Dedifferentiated amniotic fluid mesenchymal stem cell (primary cell): ENCODE data around the gene AREG.

ENCODE experiments used
- DNase-seq: peaks from one replicate; pipeline ENCODE4 v3.0.0-alpha.2; 2016; ENCODE audit errors: extremely low spot score

The AREG gene

GRCh38 chr4:74431113-74431826 lies 13.7 kb upstream of the AREG start:
- no peak for DNase-seq

GRCh38 chr4:74433043-74433442 lies 11.9 kb upstream of the AREG start:
- no peak for DNase-seq

GRCh38 chr4:74433541-74434172 lies 11.3 kb upstream of the AREG start:
- DNase-seq = no peak

- DNase-seq = no peak
Observed at GRCh38 chr4:74435296-74435695, 9.6 kb upstream of the AREG start.

GRCh38 chr4:74437866-74438265 lies 7.1 kb upstream of the AREG start:
- no peak for DNase-seq

- no peak for DNase-seq
Observed at GRCh38 chr4:74438661-74439060, 6.3 kb upstream of the AREG start.

GRCh38 chr4:74439952-74440351 lies 5.0 kb upstream of the AREG start:
- DNase-seq = no peak

GRCh38 chr4:74440356-74440755 lies 4.6 kb upstream of the AREG start:
- no peak for DNase-seq

- DNase-seq = no peak
Observed at GRCh38 chr4:74441744-74442143, 3.2 kb upstream of the AREG start.

- no peak for DNase-seq
Observed at GRCh38 chr4:74446193-74446868, 1.4 kb downstream of the AREG start.

- no peak for DNase-seq
Observed at GRCh38 chr4:74446896-74447295, 2.0 kb downstream of the AREG start.

GRCh38 chr4:74447636-74448233 lies 2.8 kb downstream of the AREG start:
- no peak for DNase-seq

GRCh38 chr4:74449571-74450297 lies 4.8 kb downstream of the AREG start:
- no peak for DNase-seq

- no peak for DNase-seq
Observed at GRCh38 chr4:74450298-74450683, 5.4 kb downstream of the AREG start.

- DNase-seq = no peak
Observed at GRCh38 chr4:74451214-74451661, 6.3 kb downstream of the AREG start.

GRCh38 chr4:74453037-74453635 lies 8.2 kb downstream of the AREG start:
- DNase-seq = no peak

GRCh38 chr4:74453829-74454742 lies 9.2 kb downstream of the AREG start:
- DNase-seq = no peak

- no peak for DNase-seq
Observed at GRCh38 chr4:74455361-74456055, 10.6 kb downstream of the AREG start.

GRCh38 chr4:74456056-74456744 lies 11.3 kb downstream of the AREG start:
- no peak for DNase-seq
